GM18867 (cell line): ENCODE data around the gene RETSAT.
"Not testable (repeated sequence)": the region's sequence is repeated elsewhere in the genome, so short reads cannot be mapped to it uniquely, and the experiment has no call there.

Experiments
- ATAC-seq: cut with Tn5 transposase; IDR thresholded peaks from one replicate; pipeline ENCODE4 v1.9.1; 2021; ENCODE audit warnings: mild to moderate bottlenecking, moderate library complexity; ENCODE audit not compliant: unreplicated experiment

The RETSAT gene

DNA sequence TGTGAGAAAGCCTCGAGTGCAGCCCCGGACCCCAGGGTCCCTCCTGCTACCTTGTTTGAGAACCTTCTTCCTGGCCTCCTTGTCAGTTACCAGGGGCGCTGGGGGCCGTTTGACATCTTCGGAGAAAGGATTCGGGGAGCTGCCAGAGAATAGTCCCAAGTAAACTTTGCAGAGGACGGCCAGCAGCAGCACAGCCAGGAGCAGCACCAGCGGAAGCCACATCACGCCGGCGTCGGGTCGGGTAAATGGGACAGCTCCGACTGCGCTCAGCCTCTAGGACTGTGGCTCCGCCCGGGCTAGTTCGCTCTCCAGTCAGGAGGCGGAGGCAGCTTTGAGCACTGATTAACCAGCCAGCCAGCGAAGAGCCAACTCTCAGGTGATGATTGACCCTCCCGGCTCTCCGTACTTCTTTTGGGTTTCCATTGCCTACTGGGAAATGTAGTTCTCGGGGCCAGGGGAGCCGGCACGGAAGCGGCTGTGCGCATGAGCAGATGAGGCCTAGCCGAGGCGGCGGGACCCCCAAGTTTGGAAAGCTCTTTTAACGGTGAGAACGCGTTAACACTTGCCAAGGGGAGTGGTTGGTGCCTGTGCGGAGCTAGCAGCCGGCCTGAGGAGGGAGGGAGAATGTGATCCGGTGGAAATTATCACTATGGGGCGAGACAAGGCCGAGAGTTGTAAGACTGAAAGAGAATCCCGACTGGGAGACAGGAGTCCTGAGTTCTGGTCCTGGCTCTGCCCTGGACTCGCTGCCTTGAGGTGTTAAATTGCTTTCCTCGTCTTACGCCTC, at the start of gene RETSAT, which contains the start of gene ELMOD3:
TSS of gene RETSAT (minus strand) at position 243 of the 787 bp plus-strand sequence. CDS start at position 222, 21 bp downstream.
TSS of gene ELMOD3 (plus strand) at position 484 of the 787 bp plus-strand sequence. CDS start 2,430 bp downstream, outside the sequence.
- peak; percentile 96 for ATAC-seq

DNA sequence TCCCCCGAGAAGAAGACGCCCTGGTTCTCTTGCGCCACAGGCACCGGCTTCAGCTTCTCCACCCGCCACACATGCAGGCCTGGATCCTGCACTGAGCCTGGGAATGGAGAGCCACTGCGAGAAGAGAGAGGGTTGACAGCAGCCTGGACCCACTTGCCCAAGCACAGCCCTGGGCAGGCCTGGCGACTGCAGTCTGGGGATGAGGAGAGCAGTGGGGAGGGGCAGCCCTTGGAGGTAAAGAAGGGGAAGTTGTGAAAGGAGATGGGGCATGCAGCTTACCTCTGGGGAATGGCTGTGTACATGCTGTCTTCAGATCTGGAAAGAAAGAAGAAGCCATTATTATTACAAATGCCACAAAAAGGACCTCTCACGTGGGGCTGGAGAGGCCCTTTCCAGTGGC, 47.5 kb upstream of the RETSAT start:
- ATAC-seq, result no peak

DNA sequence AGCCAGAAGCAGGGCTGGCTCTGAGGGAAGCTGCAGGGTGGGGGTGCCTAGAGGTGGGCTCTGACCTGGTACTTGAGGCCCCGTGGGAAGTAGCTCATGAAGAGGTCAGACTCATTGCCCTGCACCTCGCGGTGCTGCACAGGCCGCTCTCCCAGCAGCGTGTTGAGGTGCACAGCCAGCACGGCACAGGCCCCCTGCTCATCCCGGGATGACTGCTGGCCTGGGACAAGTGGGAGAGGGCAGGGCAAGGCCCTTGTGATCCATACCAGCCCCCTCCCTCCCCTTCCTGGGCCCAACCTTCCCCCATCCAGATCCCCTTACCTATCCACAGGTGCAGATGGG, 47.1 kb upstream of the RETSAT start:
- no peak for ATAC-seq

DNA sequence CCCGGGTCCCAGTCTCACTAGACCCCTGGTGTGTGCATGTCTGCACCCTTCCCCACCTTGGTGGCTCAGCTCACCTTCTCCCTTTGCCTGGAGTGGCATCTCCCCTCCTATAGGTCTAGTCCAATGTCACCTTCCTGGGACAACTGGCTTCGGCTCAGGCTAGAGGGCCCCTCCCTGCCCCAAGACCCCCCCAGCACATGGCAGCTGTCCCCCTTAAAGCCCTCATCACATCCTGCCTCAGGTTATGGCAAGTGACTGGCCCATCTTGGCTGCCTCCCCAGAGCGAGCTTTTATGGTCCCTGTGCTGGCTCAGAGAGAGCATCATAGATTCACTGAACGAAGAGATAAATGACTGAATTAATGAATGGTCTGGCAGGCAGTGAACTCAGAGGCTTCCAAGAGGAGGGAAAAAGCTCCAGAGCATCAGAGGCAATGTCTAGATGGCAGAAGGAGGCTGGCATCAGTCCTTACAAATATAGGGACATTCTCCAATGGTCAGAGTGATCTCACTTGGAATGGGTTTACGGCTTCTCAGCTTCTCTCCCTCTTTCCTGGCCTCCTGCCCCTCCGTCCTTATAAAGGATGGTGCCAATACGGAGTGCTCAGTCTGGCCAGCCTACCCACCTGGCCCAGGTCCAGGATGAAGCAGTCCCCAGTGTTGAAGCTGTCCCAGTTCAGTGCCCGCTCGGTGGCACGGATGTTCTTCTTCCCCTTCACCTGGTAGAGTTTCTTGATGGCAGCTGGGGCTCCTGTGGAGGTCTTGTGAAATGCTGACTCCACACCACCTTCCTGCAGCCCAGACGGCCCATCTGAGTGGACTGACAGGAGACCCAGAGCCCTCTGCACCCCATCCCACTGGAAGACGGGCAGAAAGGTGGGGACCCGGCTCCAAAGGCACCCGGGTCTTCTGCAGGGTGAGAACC, 46.5 kb upstream of the RETSAT start:
- no peak for ATAC-seq

DNA sequence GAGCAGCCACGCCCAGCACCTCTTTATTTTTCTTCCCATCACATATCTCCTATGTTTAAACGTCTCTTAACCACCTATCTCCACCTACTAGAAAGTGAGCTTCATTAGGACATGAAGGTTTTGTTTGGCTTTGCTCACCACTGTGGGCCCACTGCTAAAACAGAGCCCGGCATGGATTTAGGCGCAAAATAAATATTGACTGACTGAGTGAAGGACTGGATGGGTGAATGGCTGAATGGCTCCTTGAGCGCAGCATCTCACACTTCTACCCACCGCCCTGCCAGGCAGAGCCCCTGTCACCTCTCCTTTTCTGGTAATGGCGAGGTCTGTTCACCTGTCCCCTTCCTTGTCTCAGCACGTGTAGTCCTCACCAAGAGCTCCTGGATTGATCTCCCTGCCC, 45.7 kb upstream of the RETSAT start:
- ATAC-seq, result no peak

DNA sequence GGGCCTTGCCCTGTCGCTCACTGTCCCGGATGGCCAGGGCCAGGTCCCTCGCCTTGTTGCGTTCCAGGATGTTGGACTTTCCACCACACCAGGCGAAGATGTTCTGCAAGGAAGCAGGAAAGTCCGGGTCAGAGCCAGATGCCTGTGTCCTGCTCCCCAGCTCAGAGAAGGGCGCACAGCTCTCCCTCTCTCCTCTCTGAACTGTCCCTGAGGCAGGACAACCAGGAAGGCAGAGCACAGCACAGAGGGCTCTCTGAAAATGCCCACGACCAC, 44.8 kb upstream of the RETSAT start:
- no peak for ATAC-seq

DNA sequence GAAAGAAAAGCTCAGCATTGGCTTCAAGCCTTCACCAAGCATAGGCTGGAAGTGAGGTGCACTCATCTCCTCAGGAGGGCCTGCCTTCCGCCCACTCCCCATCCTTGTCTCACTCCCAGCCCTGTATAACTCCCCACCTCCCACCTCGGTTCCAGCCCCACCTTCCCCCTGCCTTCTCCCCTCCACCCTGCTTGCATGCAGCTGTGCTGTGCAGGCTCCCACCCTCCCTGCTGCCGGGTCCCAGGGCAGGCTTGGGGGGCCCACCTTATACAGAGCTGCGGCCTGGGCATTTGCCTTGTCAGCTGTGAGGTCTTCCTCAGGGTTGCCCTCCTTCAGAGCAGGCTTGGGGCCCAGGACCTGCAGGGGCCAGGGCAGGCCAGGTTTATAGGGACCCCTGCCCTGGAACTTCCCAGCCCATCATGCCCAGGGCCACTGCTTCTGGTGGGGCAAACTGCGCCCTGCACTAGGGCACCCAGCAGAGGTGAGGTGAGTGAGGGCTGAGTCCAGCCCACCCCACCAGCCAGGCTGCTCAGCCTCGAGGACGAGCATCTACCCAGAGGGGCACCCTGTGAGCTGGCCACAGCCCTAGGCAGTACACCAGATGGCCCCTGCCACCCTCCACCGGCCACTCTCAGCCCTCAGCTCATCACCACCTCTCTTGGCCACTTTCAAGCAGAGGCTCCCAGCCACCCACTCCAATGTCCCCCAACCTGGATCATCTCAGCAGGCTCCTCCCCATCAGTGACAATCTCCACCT, 44.3 kb upstream of the RETSAT start:
- no peak for ATAC-seq

DNA sequence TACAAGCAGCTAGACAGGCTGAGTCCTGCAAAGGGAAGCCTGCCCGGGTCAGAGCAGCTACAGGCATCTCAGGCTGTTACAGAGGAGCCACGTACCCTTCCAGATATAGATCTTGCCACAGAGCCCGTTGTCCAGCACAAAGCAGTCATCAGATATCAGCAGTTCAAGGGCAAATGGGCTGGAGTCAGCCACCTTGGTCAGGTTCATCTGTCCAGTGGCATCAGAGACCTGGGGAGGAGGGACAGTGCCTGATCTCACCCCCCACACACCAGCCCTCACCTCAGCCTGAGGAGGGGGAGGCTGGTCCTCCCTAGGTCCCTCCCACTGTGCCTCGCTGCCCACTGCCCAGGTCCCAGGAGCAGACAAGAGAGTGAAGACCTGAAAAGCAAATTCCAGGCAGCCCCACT, 43.6 kb upstream of the RETSAT start:
- ATAC-seq, result no peak

DNA sequence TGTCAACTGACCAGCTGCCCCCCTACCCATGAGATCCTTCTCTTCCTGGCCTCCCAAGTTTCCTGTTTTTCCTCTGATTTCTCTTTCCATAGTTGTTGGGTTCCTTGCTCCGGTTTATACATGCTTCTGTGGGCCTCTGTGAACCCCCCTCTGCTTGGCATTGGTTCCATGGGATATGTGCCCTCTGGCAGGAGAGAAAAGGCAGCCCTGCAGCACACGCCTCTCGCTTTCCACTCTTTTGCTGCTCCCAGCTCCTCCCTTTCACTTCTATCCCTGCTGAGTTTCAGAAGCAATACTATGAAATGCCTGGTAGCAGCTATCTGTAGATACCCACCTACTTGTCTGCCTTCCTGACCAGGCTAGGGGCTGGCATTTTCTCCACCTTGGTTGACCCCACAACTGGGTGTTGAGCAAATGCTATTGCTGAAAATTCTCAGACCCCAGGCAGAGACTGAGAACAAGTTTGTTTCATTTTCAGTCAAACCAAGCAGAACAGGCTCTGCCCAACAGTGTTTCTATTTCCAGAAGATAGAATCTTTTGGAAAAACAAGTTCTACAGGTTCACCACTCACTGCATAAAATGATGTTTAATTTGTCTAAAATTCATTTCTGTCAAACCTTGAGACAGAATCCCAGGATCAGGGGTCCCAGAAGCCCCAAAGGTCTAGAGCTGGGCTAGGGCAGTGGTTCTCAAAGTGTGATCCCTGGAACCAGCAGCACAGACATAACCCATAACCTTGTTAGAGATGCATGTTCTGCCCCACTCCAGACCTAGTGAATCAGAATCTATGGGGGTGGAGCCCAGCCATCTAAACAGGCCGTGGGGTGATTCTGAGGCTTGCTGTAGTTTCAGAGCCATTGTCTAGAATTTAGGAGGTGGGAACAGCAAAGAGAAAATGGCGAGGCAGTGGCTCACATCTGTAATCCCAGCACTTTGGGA, 42.5 kb upstream of the RETSAT start:
- no peak for ATAC-seq

DNA sequence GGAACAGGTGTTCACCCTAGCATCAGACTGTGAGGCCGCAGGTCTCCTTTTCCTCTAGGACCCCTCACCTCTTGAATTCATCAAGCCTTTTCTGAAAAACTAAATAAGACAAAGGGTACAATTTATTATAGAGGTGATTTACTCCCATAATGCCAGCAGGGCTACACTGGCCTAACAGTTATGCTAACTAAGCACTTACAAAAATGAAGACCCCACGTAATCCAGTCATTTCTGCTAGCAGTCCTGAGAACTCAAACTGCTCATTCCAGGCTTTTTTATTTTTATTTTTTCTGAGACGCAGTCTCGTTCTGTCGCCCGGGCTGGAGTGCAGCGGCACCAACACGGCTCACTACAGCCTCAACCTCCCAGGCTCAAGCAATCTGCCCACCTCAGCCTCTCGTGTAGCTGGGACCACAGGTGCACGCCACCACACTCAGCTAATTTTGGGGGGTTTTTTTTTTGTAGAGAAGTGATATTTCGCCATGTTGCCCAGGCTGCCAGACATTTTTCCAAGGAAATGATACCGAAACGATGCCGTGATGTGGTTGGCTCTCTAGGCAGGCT, 41.7 kb upstream of the RETSAT start:
- ATAC-seq, result no peak

DNA sequence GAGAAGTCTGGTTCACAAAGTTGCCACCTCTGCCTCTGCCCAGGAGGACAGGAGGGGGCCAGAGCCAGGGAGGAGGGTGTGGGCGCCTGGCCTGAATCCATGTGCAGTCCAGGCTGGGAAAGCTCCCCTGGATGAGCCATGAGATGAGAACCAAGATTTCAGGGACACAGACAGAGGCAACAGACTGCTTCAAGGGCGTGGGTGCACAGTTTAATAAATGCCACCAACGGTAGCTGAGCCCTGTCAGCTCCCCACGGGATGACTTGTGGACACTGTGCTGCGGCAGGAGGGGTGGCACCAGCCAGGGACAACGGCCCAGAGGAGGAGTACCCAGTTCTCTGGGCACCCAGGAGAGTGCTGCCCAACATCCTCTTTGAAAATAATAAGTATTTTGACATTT, 40.6 kb upstream of the RETSAT start:
- no peak for ATAC-seq

DNA sequence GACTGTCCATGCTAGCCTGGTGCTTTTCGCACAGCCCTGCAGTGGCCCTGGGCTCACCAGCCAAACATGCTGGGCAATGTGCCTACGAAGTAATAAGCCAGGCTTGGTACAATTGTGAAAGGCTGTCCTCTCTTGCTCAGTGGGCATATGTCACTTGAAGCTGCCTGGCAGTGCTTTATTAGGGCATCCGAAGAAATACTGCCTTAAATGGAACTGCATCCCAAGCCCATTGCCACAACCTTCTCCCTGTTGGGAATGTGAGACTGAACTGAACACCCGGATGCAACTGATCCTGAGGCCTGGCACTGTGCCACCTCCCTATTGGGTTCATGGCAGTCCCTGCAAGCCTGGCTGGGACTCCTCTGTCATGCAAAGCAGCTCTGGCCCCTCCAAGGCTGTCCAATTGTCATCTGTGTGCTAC, 39.9 kb upstream of the RETSAT start:
- ATAC-seq, result no peak

DNA sequence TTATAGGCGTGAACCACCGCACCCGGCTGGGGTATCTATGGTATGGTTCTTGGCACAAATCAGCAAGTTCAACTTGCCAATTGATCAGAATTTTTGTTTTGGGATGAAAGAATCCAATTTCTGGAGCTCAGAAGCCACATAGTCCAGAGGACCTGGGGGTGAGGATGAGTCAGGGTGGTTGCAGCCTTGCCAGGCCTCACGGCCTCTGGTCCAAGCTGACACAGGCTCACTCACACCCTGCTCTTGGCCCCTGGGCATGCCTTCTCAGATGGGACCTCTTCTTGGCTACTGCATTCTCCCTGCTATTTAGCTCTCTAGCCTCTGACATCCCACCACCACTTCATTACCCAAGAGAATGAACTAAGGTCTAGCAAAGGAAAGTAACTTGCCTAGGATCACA, 39.5 kb upstream of the RETSAT start:
- ATAC-seq, result no peak

DNA sequence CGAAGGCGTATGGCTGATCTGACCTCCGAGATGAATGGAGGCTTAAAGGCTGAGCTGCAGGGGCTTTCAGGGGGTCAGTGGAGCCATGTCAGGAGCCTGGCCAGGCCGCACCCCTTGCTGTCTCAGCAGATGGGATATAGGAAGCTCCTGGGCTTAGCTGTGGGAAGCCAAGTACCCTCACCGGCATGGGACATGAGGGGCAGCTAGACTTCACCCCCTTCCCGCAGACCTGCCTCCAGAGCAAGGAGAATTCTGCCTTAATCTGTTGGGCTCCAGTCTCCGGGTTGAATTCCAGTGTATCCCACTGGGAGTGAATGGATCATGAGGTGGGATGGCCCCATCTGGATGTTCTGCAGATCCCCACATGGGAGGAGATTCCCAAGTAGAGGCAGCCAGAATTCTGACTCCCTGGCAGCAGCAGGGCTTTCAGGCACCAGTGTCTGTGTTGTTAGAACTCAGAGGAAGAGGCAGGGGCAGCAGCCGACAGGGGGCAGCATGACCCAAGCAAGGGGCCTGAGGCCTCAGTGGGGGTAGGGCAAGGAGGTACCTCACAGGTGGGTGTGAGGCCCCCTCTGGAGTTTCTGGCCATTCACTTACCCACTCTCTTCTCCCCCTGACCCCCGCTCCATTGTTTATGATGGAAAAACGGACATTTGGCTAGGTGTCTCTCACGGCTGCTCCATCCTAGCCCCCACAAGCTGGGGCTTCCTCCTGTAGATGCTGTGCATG, 36.8 kb upstream of the RETSAT start:
- ATAC-seq, result no peak

DNA sequence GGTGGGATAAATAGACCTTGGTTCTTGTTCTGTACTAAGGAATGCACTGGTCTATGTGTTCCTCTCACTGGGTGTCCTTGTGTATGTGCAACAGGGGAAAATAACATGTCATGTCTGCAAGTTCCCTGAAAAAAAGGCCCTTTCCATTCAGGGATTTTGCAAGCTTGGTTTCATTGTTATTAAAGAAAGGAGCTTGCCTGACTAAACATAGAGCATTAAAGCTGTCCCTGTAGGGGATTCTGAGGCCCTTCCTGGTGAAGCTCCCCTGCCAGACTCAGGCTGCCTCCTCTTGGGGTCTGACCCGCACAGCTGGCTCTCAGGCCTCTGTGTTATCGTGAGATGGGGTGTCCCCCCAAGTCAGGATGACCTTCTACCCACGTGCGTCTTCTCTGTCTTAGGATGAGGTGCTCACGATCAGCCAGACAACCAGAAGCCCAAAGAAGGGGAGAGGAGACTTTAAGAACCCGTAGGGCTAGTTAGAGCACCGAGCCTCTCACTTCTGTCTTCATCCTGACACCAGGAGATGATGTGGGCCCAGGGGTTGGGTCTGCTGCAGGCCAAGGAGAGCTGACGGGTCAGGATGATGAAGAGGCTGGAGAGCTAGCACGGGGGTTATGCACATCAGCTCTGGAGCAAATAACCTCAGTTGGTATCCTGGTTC, 34.7 kb upstream of the RETSAT start:
- no peak for ATAC-seq

DNA sequence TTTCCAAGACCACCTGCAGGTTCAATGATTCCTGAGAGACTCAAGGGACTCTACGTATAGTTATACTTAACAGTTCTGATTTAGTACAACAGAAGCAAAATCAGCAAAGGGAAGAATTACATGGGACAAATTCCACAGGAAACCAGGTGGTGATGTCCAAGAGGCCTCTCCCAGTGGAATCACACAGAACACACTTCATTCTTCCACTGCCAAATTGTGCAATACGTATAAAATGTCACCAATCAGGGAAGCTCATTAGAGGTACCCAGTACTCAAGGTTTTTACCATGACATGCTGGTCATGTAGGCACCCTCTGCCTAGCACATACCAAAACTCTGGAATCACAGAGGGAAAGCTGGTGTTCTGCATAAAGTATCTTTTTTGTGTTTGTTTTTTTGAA, 33.4 kb upstream of the RETSAT start:
- no peak for ATAC-seq

DNA sequence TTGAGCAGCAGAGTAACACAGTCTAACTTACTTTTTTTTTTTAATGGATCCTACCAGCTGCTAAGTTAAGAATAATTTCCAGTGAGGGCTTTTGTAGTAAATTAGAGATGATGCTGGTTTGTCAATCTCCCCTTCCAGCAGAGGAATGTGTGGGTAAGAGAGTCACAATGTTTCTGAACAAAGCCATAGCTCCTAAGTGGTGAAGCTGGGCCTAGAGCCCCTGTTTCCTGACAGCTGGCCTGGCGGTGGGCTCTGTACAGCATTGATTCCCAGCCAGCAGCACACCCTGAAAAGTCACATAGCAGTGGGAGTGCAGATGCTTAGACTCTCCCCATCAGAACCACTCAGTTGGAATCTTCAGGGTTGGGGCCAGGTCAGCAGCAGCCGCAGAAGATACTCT, 31.4 kb upstream of the RETSAT start:
- no peak for ATAC-seq

DNA sequence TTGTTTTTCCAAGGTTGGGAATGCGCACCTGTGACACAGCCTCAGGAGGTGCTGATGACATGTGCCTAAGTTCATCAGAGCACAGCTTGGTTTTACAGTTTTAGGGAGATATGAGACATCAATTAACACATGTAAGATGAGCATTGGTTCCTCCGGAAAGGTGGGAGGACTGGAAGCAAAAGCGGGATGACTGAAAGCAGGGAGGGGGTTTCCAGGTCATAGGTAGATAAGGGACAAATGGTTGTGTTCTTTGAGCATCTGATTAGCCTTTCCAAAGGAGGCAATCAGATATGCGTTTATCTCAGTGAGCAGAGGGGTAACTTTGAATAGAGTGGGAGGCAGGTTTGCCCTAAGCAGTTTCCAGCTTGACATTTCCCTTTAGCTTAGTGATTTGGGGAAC, 29.5 kb upstream of the RETSAT start:
- ATAC-seq, result no peak

DNA sequence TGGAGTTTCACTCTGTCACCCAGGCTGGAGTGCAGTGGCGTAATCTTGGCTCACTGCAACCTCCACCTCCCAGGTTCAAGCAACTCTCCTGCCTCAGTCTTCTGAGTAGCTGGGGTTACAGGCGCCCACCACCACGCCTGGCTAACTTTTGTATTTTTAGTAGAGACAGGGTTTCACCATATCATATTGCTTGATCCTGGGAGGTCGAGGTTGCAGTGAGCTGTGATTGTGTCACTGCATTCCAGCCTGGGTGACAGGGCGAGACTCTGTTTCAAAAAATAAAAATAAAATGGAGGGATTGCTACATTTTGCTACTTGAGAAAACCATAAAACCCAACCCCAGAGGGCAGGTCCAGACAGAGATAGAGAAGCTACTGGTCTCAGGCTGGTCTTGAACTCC, 28.8 kb upstream of the RETSAT start:
- ATAC-seq, result not testable (repeated sequence)
